ENCODE measurements around the gene SELENOO.

The SELENOO gene

GRCh38 chr22:50253941-50254340 is 53.1 kb downstream of the SELENOO start:
- DNase-seq (ENCODE audit: low spot score) = no peak

- no peak for DNase-seq (ENCODE audit: low spot score)
These were observed 54.3 kb downstream of the SELENOO start for GRCh38 chr22:50255099-50255498.

GRCh38 chr22:50255607-50256006 is 54.8 kb downstream of the SELENOO start:
- no peak for DNase-seq (ENCODE audit: low spot score)

GRCh38 chr22:50256258-50256862 is 55.5 kb downstream of the SELENOO start:
- no peak for DNase-seq (ENCODE audit: low spot score)

GRCh38 chr22:50257041-50257440 is 56.2 kb downstream of the SELENOO start:
- DNase-seq (ENCODE audit: low spot score) = no peak

GRCh38 chr22:50257451-50258360 is 56.9 kb downstream of the SELENOO start:
- no peak for DNase-seq (ENCODE audit: low spot score)

GRCh38 chr22:50258361-50259292 is 57.8 kb downstream of the SELENOO start:
- DNase-seq (ENCODE audit: low spot score) = no peak

GRCh38 chr22:50259302-50259701 is 58.5 kb downstream of the SELENOO start:
- DNase-seq (ENCODE audit: low spot score) = no peak

- DNase-seq (ENCODE audit: low spot score) = no peak
These were observed 59.6 kb downstream of the SELENOO start for GRCh38 chr22:50260434-50260800.

GRCh38 chr22:50260801-50261614 is 60.2 kb downstream of the SELENOO start:
- peak; percentile 68 for DNase-seq (ENCODE audit: low spot score)

GRCh38 chr22:50261615-50262459 is 61.0 kb downstream of the SELENOO start, which contains the start of gene MAPK12:
Gene MAPK12, minus strand, starts transcription at chr22:50261683. Its CDS starts 174 bp downstream, at chr22:50261509.
- peak; percentile 70 for DNase-seq (ENCODE audit: low spot score)

GRCh38 chr22:50262460-50262911 is 61.7 kb downstream of the SELENOO start:
- no peak for DNase-seq (ENCODE audit: low spot score)

GRCh38 chr22:50262973-50263617 is 62.3 kb downstream of the SELENOO start:
- no peak for DNase-seq (ENCODE audit: low spot score)

- DNase-seq (ENCODE audit: low spot score) = no peak
These were observed 63.4 kb downstream of the SELENOO start for GRCh38 chr22:50264104-50264745.

GRCh38 chr22:50264946-50265669 is 64.3 kb downstream of the SELENOO start:
- DNase-seq (ENCODE audit: low spot score) = no peak

- no peak for DNase-seq (ENCODE audit: low spot score)
These were observed 66.2 kb downstream of the SELENOO start for GRCh38 chr22:50266994-50267393.

All from hepatic stellate cell (primary cell).